Tibial nerve (tissue), 4 donors: Measurements from ENCODE around the gene S100A16. TPM values are rescaled to one million over a fixed set of nuclear protein-coding genes. Genes with fewer than 3 reads are reported as not detected.

Experiments
- DNase-seq, 2 donors: peaks; one replicate each; pipeline ENCODE4 v3.0.0-alpha.2; 2019; ENCODE audit warnings: low spot score in 2 of 2
- H3K27ac ChIP-seq, 4 donors: fragments of 200-600 bp; sonication (generic) in 3 of 4; one replicate each; pipeline ENCODE4 v1.5.1; 2017 to 2019; ENCODE audit warnings: mild to moderate bottlenecking in 1 of 4
- H3K27me3 ChIP-seq, 2 donors: fragments of 200-600 bp; sonication (generic) in 1 of 2; one replicate each; pipeline versions ENCODE4 v1.5.1 to v1.6.0; 2017 to 2019
- H3K36me3 ChIP-seq, 3 donors: fragments of 200-600 bp; sonication (generic); one replicate each; pipeline ENCODE4 v1.5.1; 2018 to 2019
- H3K4me1 ChIP-seq, 4 donors: fragments of 200-600 bp; sonication (generic) in 3 of 4; one replicate each; pipeline ENCODE4 v1.5.1; 2017 to 2019
- H3K4me3 ChIP-seq, 4 donors: fragments of 200-600 bp; sonication (generic) in 3 of 4; one replicate each; pipeline ENCODE4 v1.5.1; 2017 to 2019; ENCODE audit warnings: mild to moderate bottlenecking in 1 of 4, moderate library complexity in 1 of 4
- H3K9me3 ChIP-seq, 4 donors: fragments of 200-600 bp; sonication (generic) in 3 of 4; one replicate each; pipeline ENCODE4 v1.5.1; 2017 to 2019
- CTCF ChIP-seq, 5 experiments: fragments of 200-600 bp in 3 of 5; fragments of 450-650 bp in 2 of 5; sonication (generic) in 3 of 5; IDR thresholded peaks; one replicate each; pipeline ENCODE4 v1.5.1; 2016 to 2019; ENCODE audit warnings: antibody characterized with exemption in 5 of 5, mild to moderate bottlenecking in 3 of 5, moderate library complexity in 2 of 5
- EP300 ChIP-seq, 2 donors: sonication (generic); formaldehyde crosslinking; IDR thresholded peaks; one replicate each; pipeline ENCODE4 v1.6.1; 2017; ENCODE audit warnings: antibody characterized with exemption in 2 of 2, mild to moderate bottlenecking in 1 of 2
- POLR2A ChIP-seq, 2 donors: fragments of 450-650 bp; IDR thresholded peaks; one replicate each; pipeline ENCODE4 v1.6.1; 2017; ENCODE audit warnings: antibody characterized with exemption in 2 of 2, mild to moderate bottlenecking in 2 of 2, moderate library complexity in 2 of 2
- WGBS, 2 donors: methylation state at CpG; one replicate each; pipeline ENCODE4 v1.1.5; 2018; 5-methylcytosine and 5-hydroxymethylcytosine counted together
- total RNA-seq, 4 donors: library from RNA; depleted of rRNA; stranded (reverse); fragments of >200 nt; gene quantifications; one replicate each; pipeline ENCODE4 v1.1.0, GENCODE V29; 2016

S100A16 gene
- total RNA-seq, 4 donors from 2014 or later = 45.5 to 120 (median 77.1) TPM

- Histone ChIP-seq H3K4me3 (peak overlapping the region in 3 of 4 donors; percentile 10 to 23 (median 20)), H3K4me1 (peaks cover 0 to 66% (median 43%) of the 10 kb centered on the region in 4 donors)
- WGBS, 2 donors = 10 to 11% methylated on average over 14 to 25 of the region's 25 CpGs
Measured at GRCh38 chr1:153568367-153569099, 44.4 kb downstream of the S100A16 start.

GRCh38 chr1:153567621-153568366, 45.1 kb downstream of the S100A16 start:
- H3K4me1 ChIP-seq = peaks cover 0 to 59% (median 39%) of the 10 kb centered on the region in 4 donors
- peak overlapping the region; percentile 59 to 99 (median 91) for H3K27ac ChIP-seq
- WGBS, 2 donors = 66 to 70% methylated on average over 22 of the region's 22 CpGs
- no peaks in the 10 kb centered on the region for H3K9me3 ChIP-seq
- no peaks in the 10 kb centered on the region for H3K36me3 ChIP-seq
- H3K27me3 ChIP-seq = no peaks in the 10 kb centered on the region
- no peak for DNase-seq
- H3K4me3 ChIP-seq = peak overlapping the region in 3 of 4 donors; percentile 10 to 23 (median 20)
- TF ChIP-seq CTCF (IDR thresholded peaks at IDR 0.05) (no peak), POLR2A (IDR thresholded peaks at IDR 0.05) (no peak)

More at GRCh38 chr1:153568367-153569099, 44.4 kb downstream of the S100A16 start:
- H3K9me3 ChIP-seq = no peaks in the 10 kb centered on the region
- H3K36me3 ChIP-seq = no peaks in the 10 kb centered on the region
- H3K27me3 ChIP-seq = no peaks in the 10 kb centered on the region
- TF ChIP-seq POLR2A (IDR thresholded peaks at IDR 0.05) = peak in 1 of 2 donors; percentile 15
- peak; percentile 32 to 75 for TF ChIP-seq EP300 (IDR thresholded peaks at IDR 0.05)
- TF ChIP-seq CTCF (IDR thresholded peaks at IDR 0.05) = peak; percentile 98 to 99 (median 99)
- peak; percentile 86 to 94 for DNase-seq
- H3K27ac ChIP-seq = peak overlapping the region; percentile 59 to 99 (median 91)

GRCh38 chr1:153566414-153567371, 46.2 kb downstream of the S100A16 start:
- Histone ChIP-seq H3K27ac (peak overlapping the region; percentile 59 to 99 (median 91)), H3K4me3 (no peak overlapping the region), H3K9me3 (no peaks in the 10 kb centered on the region), H3K4me1 (peaks cover 0 to 48% (median 35%) of the 10 kb centered on the region in 4 donors), H3K36me3 (no peaks in the 10 kb centered on the region), H3K27me3 (no peaks in the 10 kb centered on the region)
- DNase-seq = peak; percentile 88 to 93
- TF ChIP-seq EP300 (IDR thresholded peaks at IDR 0.05) = peak; percentile 66 to 90
- peak in 1 of 5 experiments; percentile 36 for TF ChIP-seq CTCF (IDR thresholded peaks at IDR 0.05)
- TF ChIP-seq POLR2A (IDR thresholded peaks at IDR 0.05) = peak in 1 of 2 donors; percentile 38
- 32 to 41% methylated on average over 15 to 16 of the region's 16 CpGs for WGBS, 2 donors

- 27 to 34% methylated on average over 6 to 8 of the region's 8 CpGs for WGBS, 2 donors
- no peak within 1 kb of the TSS for H3K4me3 ChIP-seq
- no peak for DNase-seq
- H3K36me3 ChIP-seq = no peaks in the 10 kb centered on the region
- H3K27me3 ChIP-seq = no peaks in the 10 kb centered on the region
- H3K27ac ChIP-seq = peak within 1 kb of the TSS; percentile 59 to 99 (median 91)
- H3K9me3 ChIP-seq = no peaks in the 10 kb centered on the region
- TF ChIP-seq CTCF (IDR thresholded peaks at IDR 0.05) (no peak), EP300 (IDR thresholded peaks at IDR 0.05) (no peak), POLR2A (IDR thresholded peaks at IDR 0.05) (no peak)
- H3K4me1 ChIP-seq = peaks cover 0 to 48% (median 34%) of the 10 kb centered on the region in 4 donors
Measured at GRCh38 chr1:153565529-153566374, 47.2 kb downstream of the S100A16 start, which contains the start of gene S100A2. Gene S100A2 (minus strand): TSS chr1:153565844. CDS start chr1:153563877, 1,967 bp downstream.
